Liver (tissue), 9 donors: ENCODE data around the gene TMEM119. TPM values are rescaled to one million over a fixed set of nuclear protein-coding genes. Genes with fewer than 3 reads are reported as not detected.

Experiments
- DNase-seq: peaks from one replicate; pipeline ENCODE4 v3.0.0-alpha.2; 2017; ENCODE audit warnings: low spot score
- H3K27ac ChIP-seq, 2 donors: one replicate each; pipeline ENCODE4 v1.7.0; 2013; ENCODE audit warnings: inconsistent platforms in 2 of 2, low read length in 2 of 2, control low read depth in 1 of 2, low read depth in 1 of 2, mild to moderate bottlenecking in 1 of 2
- H3K27me3 ChIP-seq, 4 donors: one replicate each; pipeline versions ENCODE4 v1.6.1 to v1.7.0; 2013; ENCODE audit warnings: low read length in 3 of 4, inconsistent platforms in 1 of 4, mild to moderate bottlenecking in 1 of 4, moderate library complexity in 1 of 4; ENCODE audit not compliant: control insufficient read depth in 4 of 4, insufficient read depth in 4 of 4
- H3K36me3 ChIP-seq, 4 donors: one replicate each; pipeline versions ENCODE4 v1.6.1 to v1.7.0; 2013; ENCODE audit warnings: low read length in 3 of 4, mild to moderate bottlenecking in 3 of 4, low read depth in 1 of 4, moderate library complexity in 1 of 4; ENCODE audit not compliant: control insufficient read depth in 4 of 4, insufficient read depth in 3 of 4
- H3K4me1 ChIP-seq, 4 donors: one replicate each; pipeline versions ENCODE4 v1.6.1 to v1.7.0; 2013; ENCODE audit warnings: low read length in 3 of 4, mild to moderate bottlenecking in 3 of 4, moderate library complexity in 1 of 4; ENCODE audit not compliant: control insufficient read depth in 4 of 4, insufficient read depth in 4 of 4
- H3K4me3 ChIP-seq, 3 donors: one replicate each; pipeline versions ENCODE4 v1.6.1 to v1.7.0; 2013; ENCODE audit warnings: low read length in 3 of 3, control low read depth in 1 of 3, low read depth in 1 of 3, mild to moderate bottlenecking in 1 of 3
- H3K9ac ChIP-seq, 2 donors: one replicate each; pipeline ENCODE4 v1.7.0; 2013; ENCODE audit warnings: low read length in 2 of 2, mild to moderate bottlenecking in 2 of 2, moderate library complexity in 2 of 2, control low read depth in 1 of 2, low read depth in 1 of 2
- H3K9me3 ChIP-seq, 4 donors: one replicate each; pipeline versions ENCODE4 v1.6.1 to v1.7.0; 2013; ENCODE audit warnings: low read length in 3 of 4; ENCODE audit not compliant: control insufficient read depth in 4 of 4
- ATF3 ChIP-seq: IDR thresholded peaks from 2 replicates; pipeline ENCODE4 v1.6.1; 2016; ENCODE audit warnings: antibody characterized with exemption
- CTCF ChIP-seq: fragments of 150-350 bp; IDR thresholded peaks from 2 replicates; pipeline ENCODE4 v1.5.1; 2017; ENCODE audit warnings: improper control_type of control experiment, low read depth, low read length; ENCODE audit not compliant: missing input control
- EGR1 ChIP-seq, 2 donors: IDR thresholded peaks; 2 replicates each; pipeline ENCODE4 v1.6.1; 2016 to 2018; ENCODE audit warnings: antibody characterized with exemption in 2 of 2, low read depth in 2 of 2
- FOXA1 ChIP-seq: IDR thresholded peaks from 2 replicates; pipeline ENCODE4 v1.6.1; 2016; ENCODE audit warnings: antibody characterized with exemption
- FOXA2 ChIP-seq: IDR thresholded peaks from 2 replicates; pipeline ENCODE4 v1.6.1; 2016; ENCODE audit warnings: antibody characterized with exemption
- GABPA ChIP-seq, 2 donors: IDR thresholded peaks in 1 of 2; conservative IDR thresholded peaks in 1 of 2; 2 replicates each; pipeline ENCODE4 v1.6.1; 2016; ENCODE audit warnings: antibody characterized with exemption in 2 of 2, mild to moderate bottlenecking in 1 of 2, moderate library complexity in 1 of 2
- HNF4A ChIP-seq, 2 donors: conservative IDR thresholded peaks; 2 replicates each; pipeline ENCODE4 v1.6.1; 2016; ENCODE audit warnings: antibody characterized with exemption in 2 of 2, mild to moderate bottlenecking in 2 of 2
- HNF4G ChIP-seq: IDR thresholded peaks from 2 replicates; pipeline ENCODE4 v1.6.1; 2016; ENCODE audit warnings: antibody characterized with exemption
- JUND ChIP-seq, 2 donors: IDR thresholded peaks; 2 replicates each; pipeline ENCODE4 v1.6.1; 2016; ENCODE audit warnings: antibody characterized with exemption in 2 of 2
- MAX ChIP-seq: IDR thresholded peaks from 2 replicates; pipeline ENCODE4 v1.6.1; 2016; ENCODE audit warnings: antibody characterized with exemption
- NR2F2 ChIP-seq: IDR thresholded peaks from 2 replicates; pipeline ENCODE4 v1.6.1; 2016; ENCODE audit warnings: antibody characterized with exemption
- RAD21 ChIP-seq, 2 donors: IDR thresholded peaks; 2 replicates each; pipeline ENCODE4 v1.6.1; 2016; ENCODE audit warnings: antibody characterized with exemption in 2 of 2, mild to moderate bottlenecking in 2 of 2
- REST ChIP-seq: IDR thresholded peaks from 2 replicates; pipeline ENCODE4 v1.6.1; 2016; ENCODE audit warnings: antibody characterized with exemption, mild to moderate bottlenecking
- RXRA ChIP-seq, 2 donors: IDR thresholded peaks; 2 replicates each; pipeline ENCODE4 v1.6.1; 2017 to 2018; ENCODE audit warnings: antibody characterized with exemption in 2 of 2, mild to moderate bottlenecking in 1 of 2
- SP1 ChIP-seq: IDR thresholded peaks from 2 replicates; pipeline ENCODE4 v1.6.1; 2018; ENCODE audit warnings: antibody characterized with exemption, mild to moderate bottlenecking
- TAF1 ChIP-seq: conservative IDR thresholded peaks from 2 replicates; pipeline ENCODE4 v1.6.1; 2016; ENCODE audit warnings: antibody characterized with exemption, mild to moderate bottlenecking
- YY1 ChIP-seq: IDR thresholded peaks from 2 replicates; pipeline ENCODE4 v1.6.1; 2016; ENCODE audit warnings: antibody characterized with exemption, mild to moderate bottlenecking
- ZBTB33 ChIP-seq: IDR thresholded peaks from 2 replicates; pipeline ENCODE4 v1.6.1; 2016; ENCODE audit warnings: antibody characterized with exemption
- WGBS: extraction: QIAGEN DNeasy Blood & Tissue Kit; methylation state at CpG from one replicate; pipeline ENCODE4 v1.1.7; 2013; 5-methylcytosine and 5-hydroxymethylcytosine counted together
- polyA plus RNA-seq, 2 donors: library from polyadenylated mRNA; stranded (reverse) in 1 of 2; unstranded in 1 of 2; fragments of 200-250 nt in 1 of 2; fragments of >200 nt in 1 of 2; fragmentation: Nextera tagmentation in 1 of 2; extraction: Ambion mirVana in 1 of 2; gene quantifications; one replicate each; pipeline versions ENCODE4 v1.2.1 to v1.2.3, GENCODE V29; 2013 to 2015
- total RNA-seq, 2 donors: library from RNA; depleted of rRNA; stranded (reverse); fragments of >200 nt; gene quantifications; one replicate each; pipeline ENCODE4 v1.2.3, GENCODE V29; 2014
- donor health status: healthy.
- donor health status: healthy.
- donor health status: healthy.
- donor health status: healthy.
- donor health status: healthy.

TMEM119 gene
- total and polyA plus RNA-seq, 4 donors: 0.14 to 2.6 (median 0.38) TPM

GRCh38 chr12:108605690-108606406 lies 8.0 kb upstream of the TMEM119 start:
- TF ChIP-seq MAX: no peak
- no peak for TF ChIP-seq HNF4G
- TF ChIP-seq JUND (IDR thresholded peaks at IDR 0.05): no peak
- TF ChIP-seq REST: no peak
- no peak for TF ChIP-seq CTCF
- no peak for TF ChIP-seq EGR1 (IDR thresholded peaks at IDR 0.05; ENCODE audit: low read depth in 2 of 2)
- TF ChIP-seq NR2F2: no peak
- TF ChIP-seq SP1: no peak
- no peak for TF ChIP-seq FOXA2
- TF ChIP-seq RXRA (IDR thresholded peaks at IDR 0.05): no peak
- TF ChIP-seq FOXA1: no peak
- no peak for TF ChIP-seq TAF1
- no peak for TF ChIP-seq GABPA (IDR thresholded peaks at IDR 0.05 in 1 of 2, conservative IDR thresholded peaks at IDR 0.05 in 1 of 2)
- TF ChIP-seq YY1: no peak
- TF ChIP-seq HNF4A (conservative IDR thresholded peaks at IDR 0.05): no peak
- TF ChIP-seq ATF3: no peak
- no peak for TF ChIP-seq ZBTB33
- TF ChIP-seq RAD21 (IDR thresholded peaks at IDR 0.05): no peak
- Histone ChIP-seq H3K4me3 (no peak overlapping the region), H3K27me3 (no peaks in the 10 kb centered on the region), H3K9ac (no peak overlapping the region), H3K4me1 (no peaks in the 10 kb centered on the region), H3K9me3 (no peaks in the 10 kb centered on the region), H3K36me3 (no peaks in the 10 kb centered on the region), H3K27ac (no peak overlapping the region)
- no peak for DNase-seq
- WGBS: 91% methylated on average over 4 of the region's 4 CpGs
